ENCODE results near the gene MTHFD1L.

The MTHFD1L gene

DNA sequence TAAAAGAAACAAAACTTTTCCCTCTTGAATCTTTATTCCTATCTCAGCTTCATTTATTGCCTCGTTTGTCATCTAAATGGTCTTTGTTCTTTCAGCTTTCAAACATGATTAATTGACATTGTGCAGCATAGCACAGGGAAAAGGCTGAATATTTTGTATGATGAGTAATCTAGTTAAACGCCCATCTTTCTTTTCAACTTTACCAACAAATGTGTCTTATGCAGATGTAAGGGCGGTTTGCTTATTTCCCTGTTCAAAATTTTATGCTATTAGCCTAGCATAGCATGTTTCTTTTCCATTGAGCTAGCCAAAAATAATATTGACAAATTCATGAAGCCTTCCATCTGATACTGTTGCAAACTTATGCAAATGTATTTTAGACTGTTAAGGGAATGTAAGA, 197.8 kb downstream of the MTHFD1L start:
- DNase-seq (ENCODE audit: low spot score) = no peak
- in situ Hi-C loops (cut with MboI; ENCODE audit: low sequenced_read_pairs, unreplicated experiment) = no loop called here
- TF ChIP-seq, protein P1, sequence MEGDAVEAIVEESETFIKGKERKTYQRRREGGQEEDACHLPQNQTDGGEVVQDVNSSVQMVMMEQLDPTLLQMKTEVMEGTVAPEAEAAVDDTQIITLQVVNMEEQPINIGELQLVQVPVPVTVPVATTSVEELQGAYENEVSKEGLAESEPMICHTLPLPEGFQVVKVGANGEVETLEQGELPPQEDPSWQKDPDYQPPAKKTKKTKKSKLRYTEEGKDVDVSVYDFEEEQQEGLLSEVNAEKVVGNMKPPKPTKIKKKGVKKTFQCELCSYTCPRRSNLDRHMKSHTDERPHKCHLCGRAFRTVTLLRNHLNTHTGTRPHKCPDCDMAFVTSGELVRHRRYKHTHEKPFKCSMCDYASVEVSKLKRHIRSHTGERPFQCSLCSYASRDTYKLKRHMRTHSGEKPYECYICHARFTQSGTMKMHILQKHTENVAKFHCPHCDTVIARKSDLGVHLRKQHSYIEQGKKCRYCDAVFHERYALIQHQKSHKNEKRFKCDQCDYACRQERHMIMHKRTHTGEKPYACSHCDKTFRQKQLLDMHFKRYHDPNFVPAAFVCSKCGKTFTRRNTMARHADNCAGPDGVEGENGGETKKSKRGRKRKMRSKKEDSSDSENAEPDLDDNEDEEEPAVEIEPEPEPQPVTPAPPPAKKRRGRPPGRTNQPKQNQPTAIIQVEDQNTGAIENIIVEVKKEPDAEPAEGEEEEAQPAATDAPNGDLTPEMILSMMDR (IDR thresholded peaks at IDR 0.05; ENCODE audit: borderline replicate concordance, control extremely low read depth, extremely low read depth, insufficient read depth, missing control alignments) = no peak

DNA sequence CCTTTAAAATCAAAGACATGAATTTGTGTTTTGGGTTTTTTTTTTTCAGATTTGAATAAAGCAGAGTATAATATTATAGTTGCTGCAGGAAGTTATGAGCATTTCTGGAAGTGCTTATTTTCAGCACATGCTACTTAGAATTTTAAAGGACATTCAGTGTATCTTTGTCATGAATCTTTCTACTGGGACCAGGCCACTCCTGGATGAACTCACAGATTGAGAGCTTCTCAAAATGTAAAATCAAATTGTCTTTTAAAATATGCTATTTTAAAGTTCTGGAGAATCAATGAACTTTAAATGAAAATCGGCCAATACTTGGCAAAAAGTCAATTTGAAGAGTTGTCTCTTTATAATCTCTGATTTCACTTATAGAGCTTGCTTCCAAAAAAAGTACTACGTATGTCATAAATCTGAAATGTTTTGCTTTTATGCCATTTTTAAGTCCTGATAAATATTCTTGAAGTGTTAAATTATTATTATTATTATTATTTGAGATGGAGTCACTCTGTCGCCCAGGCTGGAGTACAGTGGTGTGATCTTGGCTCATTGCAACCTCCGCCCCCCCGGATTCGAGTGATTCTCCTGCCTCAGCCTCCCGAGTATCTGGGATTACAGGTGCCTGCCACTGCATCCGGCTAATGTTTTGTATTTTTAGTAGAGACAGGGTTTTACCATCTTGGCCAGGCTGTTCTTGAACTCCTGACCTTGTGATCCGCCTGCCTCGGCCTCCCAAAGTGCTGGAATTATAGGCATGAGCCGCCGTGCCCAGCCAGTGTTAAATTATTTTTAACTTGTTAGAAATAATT, 198.5 kb downstream of the MTHFD1L start:
- in situ Hi-C loops (cut with MboI; ENCODE audit: low sequenced_read_pairs, unreplicated experiment) = no loop called here
- TF ChIP-seq, protein P1 (IDR thresholded peaks at IDR 0.05; ENCODE audit: borderline replicate concordance, control extremely low read depth, extremely low read depth, insufficient read depth, missing control alignments) = no peak
- DNase-seq (ENCODE audit: low spot score) = no peak

DNA sequence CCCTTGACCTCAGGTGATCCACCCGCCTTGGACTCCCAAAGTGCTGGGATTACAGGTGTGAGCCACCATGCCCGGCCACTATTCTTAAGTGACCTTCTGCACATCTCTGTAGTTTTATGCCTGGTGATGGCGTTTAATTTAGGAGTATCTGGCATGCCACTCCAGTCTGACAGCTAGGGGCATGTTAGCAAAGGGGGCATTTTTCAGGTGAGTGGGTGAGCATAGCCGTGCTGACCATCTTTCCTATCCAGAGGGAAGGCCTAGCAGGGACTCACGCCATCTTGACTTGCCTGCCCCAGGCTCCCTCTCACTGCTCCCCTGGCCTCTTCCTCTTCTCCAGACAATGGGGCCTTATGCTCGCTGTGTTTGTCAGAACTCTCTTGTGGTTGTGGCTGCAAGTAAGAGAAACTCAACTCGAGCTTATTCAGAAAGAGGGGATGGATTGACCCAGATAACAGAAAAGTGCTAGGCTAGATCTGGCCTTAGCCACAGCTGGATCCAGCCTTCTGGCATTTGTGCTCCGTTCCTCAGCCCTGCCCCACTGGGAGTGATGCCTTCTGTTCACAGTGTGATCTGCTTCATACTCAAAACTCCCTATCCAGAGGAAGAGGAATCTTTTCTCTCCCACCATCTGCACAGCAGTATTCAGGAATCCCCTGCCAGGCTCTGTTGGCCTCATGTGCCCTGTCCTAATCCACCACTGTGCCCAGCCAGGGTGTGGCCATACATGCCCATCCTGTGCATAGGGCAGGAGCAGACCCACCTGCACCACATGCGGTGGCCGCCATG, 199.7 kb downstream of the MTHFD1L start:
- in situ Hi-C loops (cut with MboI; ENCODE audit: low sequenced_read_pairs, unreplicated experiment) = no loop called here
- no peak for DNase-seq (ENCODE audit: low spot score)
- TF ChIP-seq, protein P1 (IDR thresholded peaks at IDR 0.05; ENCODE audit: borderline replicate concordance, control extremely low read depth, extremely low read depth, insufficient read depth, missing control alignments) = no peak

DNA sequence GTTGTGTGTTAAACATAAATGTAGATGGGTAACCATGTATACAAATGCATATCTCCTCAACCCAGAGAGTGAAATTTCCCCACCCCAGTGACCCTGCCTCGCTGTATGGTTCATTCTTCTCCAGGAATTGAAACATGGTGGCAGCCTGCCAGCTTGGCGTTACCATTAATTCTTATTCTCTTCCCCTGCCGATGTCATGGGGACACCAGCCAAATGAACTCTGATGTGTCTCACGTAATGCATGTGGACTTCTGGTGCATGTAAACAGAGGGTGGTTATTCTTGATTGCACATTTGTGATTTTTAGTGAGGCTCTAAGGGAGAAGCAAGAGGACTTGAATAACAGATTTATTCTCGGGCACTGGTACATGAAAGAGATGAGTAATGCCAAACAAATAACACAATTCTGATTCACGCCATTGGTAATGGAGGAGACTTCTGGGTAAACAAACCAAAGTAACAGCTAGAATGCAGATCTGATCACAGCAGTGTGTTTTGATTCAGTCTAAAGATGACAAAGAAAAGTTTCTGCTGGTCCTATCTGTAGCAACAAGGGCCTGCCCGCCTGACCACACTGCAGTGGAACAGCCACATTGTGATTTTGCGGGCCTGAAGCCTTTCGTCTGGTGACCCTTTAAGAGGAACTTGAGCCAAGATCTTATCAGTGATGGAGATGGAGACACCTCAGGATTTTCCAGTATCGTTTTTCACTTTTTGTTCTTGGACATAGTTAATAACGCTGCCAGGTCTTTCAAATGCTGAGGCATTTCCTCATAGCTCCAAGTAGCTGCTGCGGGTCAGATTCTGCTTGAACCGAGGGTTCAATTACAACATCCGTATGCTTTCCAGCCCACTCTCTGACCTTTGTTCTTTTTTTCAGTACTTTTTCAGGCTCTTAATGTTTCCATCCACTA, 202.4 kb downstream of the MTHFD1L start:
- no peak for DNase-seq (ENCODE audit: low spot score)
- in situ Hi-C loops (cut with MboI; ENCODE audit: low sequenced_read_pairs, unreplicated experiment) = no loop called here
- TF ChIP-seq, protein P1 (IDR thresholded peaks at IDR 0.05; ENCODE audit: borderline replicate concordance, control extremely low read depth, extremely low read depth, insufficient read depth, missing control alignments) = no peak

DNA sequence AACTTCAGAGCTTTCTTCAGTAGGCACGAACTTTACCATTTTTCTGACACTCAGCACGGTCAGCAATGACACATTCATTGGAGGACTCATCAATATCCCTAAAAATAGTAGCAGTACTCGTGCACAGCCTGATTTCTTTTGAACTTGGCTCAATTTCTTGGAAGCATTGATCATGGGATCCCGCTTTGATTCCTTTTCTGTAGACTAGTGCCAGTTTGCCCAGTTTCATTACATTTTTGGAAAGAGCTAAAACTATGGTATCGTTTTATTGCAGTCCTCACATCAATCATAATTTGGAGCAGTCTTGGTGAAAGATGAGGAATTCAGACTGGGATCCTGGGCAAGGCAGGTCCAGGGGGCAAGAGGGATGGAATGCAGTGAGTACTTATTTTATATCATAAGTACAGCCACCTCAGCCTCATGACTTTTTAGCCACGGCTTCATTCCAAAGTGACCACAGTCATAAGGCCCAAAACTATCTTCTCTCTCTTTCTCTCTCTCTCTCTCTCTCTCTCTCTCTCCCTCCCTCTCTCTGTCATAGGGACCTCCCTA, 203.3 kb downstream of the MTHFD1L start:
- in situ Hi-C loops (cut with MboI; ENCODE audit: low sequenced_read_pairs, unreplicated experiment) = no loop called here
- TF ChIP-seq, protein P1 (IDR thresholded peaks at IDR 0.05; ENCODE audit: borderline replicate concordance, control extremely low read depth, extremely low read depth, insufficient read depth, missing control alignments) = no peak
- DNase-seq (ENCODE audit: low spot score) = no peak

DNA sequence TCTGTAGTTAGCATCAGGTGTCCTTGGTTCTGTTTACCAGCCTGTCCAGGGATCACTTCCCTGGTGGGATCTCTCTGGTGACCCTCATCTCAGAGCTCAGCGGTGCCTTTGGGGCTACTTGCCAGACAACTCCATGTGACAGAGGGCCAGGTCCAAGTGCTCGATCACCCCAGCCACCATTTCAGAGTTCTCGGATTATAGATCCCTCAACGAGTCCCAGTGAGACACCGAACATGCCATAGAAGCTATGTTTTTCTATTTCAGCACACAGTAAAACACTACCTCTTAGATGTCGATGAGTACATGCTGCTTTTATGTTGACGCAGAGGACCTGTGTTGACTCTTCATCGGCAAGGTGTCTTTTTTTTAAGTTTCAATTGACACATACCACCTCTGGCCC, 204.1 kb downstream of the MTHFD1L start:
- in situ Hi-C loops (cut with MboI; ENCODE audit: low sequenced_read_pairs, unreplicated experiment) = no loop called here
- no peak for DNase-seq (ENCODE audit: low spot score)
- TF ChIP-seq, protein P1 (IDR thresholded peaks at IDR 0.05; ENCODE audit: borderline replicate concordance, control extremely low read depth, extremely low read depth, insufficient read depth, missing control alignments) = no peak

Measured in GM13976 (cell line).